GM12875 (cell line): ENCODE data around the gene CNTNAP2.

Experiments used
- H3K4me3 ChIP-seq: one replicate; pipeline ENCODE4 v1.5.1; 2011; ENCODE audit warnings: low read depth, low read length, control low read depth
- CTCF ChIP-seq: IDR thresholded peaks from 2 replicates; pipeline ENCODE4 v1.5.1; 2011; ENCODE audit warnings: low read depth, mild to moderate bottlenecking, control low read depth, inconsistent platforms, low read length, moderate library complexity, borderline replicate concordance; ENCODE audit not compliant: insufficient read depth

The CNTNAP2 gene

DNA sequence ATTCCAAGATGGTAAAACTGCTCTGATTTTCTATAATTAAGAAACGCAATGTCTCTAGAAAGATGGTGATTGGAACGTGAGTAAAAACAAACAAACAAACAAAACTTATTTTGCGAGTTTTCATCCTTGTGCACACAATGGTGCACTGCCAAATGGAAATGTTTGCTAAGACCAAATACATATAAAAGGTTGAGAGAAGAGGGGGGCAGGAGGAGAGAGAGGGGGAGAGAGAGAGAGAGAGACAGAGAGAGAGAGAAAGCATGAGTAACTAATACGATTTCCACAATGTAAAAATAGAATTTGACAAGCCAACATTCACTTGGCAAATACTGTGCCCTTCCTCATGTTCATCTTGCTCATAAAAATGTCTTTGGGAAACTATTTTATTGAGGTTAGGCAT is 375.4 kb downstream of the CNTNAP2 start:
- no peak for TF ChIP-seq CTCF
- H3K4me3 ChIP-seq: no peak overlapping the region

GRCh38 chr7:146494952-146495596 is 378.5 kb downstream of the CNTNAP2 start:
- no peak for TF ChIP-seq CTCF

DNA sequence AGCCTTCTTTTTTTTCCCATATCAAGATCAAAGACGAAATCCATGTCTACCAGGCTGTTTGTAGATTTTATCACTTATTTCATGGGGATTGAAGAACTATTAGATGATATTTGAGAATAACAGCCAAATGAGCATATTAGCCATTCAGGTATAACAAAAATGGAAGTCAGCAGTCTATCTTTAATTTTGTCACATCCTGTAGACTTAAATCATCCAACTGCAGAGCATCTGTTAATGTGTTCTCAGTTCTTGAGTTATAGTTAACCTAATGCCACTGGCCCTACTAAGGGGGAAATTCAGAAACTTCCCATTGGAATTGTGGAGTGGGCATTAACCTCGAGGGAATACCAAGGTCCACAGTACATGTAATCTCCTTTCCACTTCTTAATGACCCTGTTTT is 380.1 kb downstream of the CNTNAP2 start:
- no peak for TF ChIP-seq CTCF
- H3K4me3 ChIP-seq: no peak overlapping the region

More at GRCh38 chr7:146494952-146495596, 378.5 kb downstream of the CNTNAP2 start:
- no peak overlapping the region for H3K4me3 ChIP-seq

- no peak overlapping the region for H3K4me3 ChIP-seq
- no peak for TF ChIP-seq CTCF
Observed at GRCh38 chr7:146499970-146500369, 383.4 kb downstream of the CNTNAP2 start.

DNA sequence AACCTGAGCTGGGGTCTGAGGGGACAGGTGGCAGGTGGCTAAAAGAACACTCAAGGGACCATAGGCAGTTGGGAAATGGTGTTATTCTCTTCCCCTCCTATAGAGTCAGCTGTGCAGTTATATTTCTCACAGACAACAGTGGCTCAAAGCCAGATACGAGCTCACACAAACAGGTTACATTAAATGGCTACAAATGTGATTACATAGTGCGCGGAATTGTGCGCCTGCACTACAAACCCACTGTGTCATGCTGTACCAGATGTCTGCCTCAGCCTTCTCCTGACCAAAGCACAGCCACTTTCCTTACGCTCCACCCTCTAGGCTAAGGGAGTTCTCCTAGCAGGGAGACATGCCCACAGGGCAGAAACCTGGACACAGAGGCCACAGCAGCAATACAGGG is 387.2 kb downstream of the CNTNAP2 start:
- H3K4me3 ChIP-seq: no peak overlapping the region
- no peak for TF ChIP-seq CTCF

DNA sequence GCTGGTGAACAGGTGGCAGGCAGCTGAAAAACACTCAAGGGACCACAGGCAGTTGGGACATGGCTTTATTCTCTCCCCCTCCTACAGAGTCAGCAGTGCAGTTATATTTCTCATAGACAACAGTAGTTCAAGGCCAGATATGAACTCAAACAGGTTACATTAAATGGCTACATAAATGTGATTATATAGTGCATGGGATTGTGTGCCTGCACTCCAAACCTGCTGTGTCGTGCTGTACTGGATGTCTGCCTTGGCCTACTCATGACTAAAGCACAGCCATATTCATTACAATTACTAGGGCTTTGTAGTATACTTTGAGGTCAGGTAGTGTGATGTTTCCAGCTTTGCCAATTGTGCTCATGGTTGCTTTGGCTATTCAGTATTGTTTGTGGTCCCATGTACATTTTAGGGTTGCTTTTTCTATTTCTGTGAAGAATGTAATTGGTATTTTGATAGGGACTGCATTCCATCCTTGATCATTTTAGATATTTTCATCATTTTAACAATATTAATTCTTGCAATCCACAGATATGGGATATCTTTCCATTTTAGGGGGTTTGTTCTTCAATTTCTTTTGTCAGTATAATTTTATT is 393.6 kb downstream of the CNTNAP2 start:
- H3K4me3 ChIP-seq: no peak overlapping the region
- TF ChIP-seq CTCF: no peak

GRCh38 chr7:146514304-146514703 is 397.7 kb downstream of the CNTNAP2 start:
- TF ChIP-seq CTCF: no peak
- H3K4me3 ChIP-seq: no peak overlapping the region
